H9 (cell line): ENCODE data around the gene METTL26. TPM values are rescaled to one million over a fixed set of nuclear protein-coding genes. Genes with fewer than 3 reads are reported as not detected.

Experiments
- DNase-seq: peaks from one replicate; pipeline ENCODE4 v3.0.0-alpha.2; 2017
- H2AFZ ChIP-seq: one replicate; pipeline ENCODE4 v1.6.1; 2013; ENCODE audit warnings: mild to moderate bottlenecking, low read length, control low read depth, moderate library complexity
- H2AK5ac ChIP-seq: 2 replicates; pipeline ENCODE4 v1.6.1; 2013; ENCODE audit warnings: low read length, control low read depth, mixed read lengths; ENCODE audit not compliant: insufficient read length
- H2BK120ac ChIP-seq: one replicate; pipeline ENCODE4 v1.6.1; 2013; ENCODE audit warnings: low read depth, mild to moderate bottlenecking, low read length, control low read depth, inconsistent platforms; ENCODE audit not compliant: poor library complexity, severe bottlenecking
- H2BK12ac ChIP-seq: 2 replicates; pipeline ENCODE4 v1.6.1; 2013; ENCODE audit warnings: low read length, control low read depth, mixed read lengths, low read depth; ENCODE audit not compliant: insufficient read length
- H2BK15ac ChIP-seq: 2 replicates; pipeline ENCODE4 v1.6.1; 2013; ENCODE audit warnings: low read depth, low read length, control low read depth
- H2BK20ac ChIP-seq: one replicate; pipeline ENCODE4 v1.6.1; 2013; ENCODE audit warnings: low read depth, mild to moderate bottlenecking, low read length, control low read depth, inconsistent platforms; ENCODE audit not compliant: poor library complexity, severe bottlenecking
- H2BK5ac ChIP-seq: 2 replicates; pipeline ENCODE4 v1.6.1; 2013; ENCODE audit warnings: low read length, control low read depth, mixed read lengths; ENCODE audit not compliant: insufficient read length
- H3K14ac ChIP-seq: 2 replicates; pipeline ENCODE4 v1.6.1; 2013; ENCODE audit warnings: low read length, control low read depth; ENCODE audit not compliant: insufficient read depth
- H3K18ac ChIP-seq: 2 replicates; pipeline ENCODE4 v1.6.1; 2013; ENCODE audit warnings: low read depth, mild to moderate bottlenecking, mixed read lengths, low read length, control low read depth; ENCODE audit not compliant: insufficient read length
- H3K23ac ChIP-seq: 2 replicates; pipeline ENCODE4 v1.6.1; 2013; ENCODE audit warnings: low read length, control low read depth, mixed read lengths, low read depth; ENCODE audit not compliant: insufficient read length
- H3K23me2 ChIP-seq: 2 replicates; pipeline ENCODE4 v1.6.1; 2013; ENCODE audit warnings: low read depth, mild to moderate bottlenecking, mixed read lengths, low read length, control low read depth; ENCODE audit not compliant: insufficient read length, poor library complexity, severe bottlenecking
- H3K27ac ChIP-seq: 2 replicates; pipeline ENCODE4 v1.5.1; 2013; ENCODE audit warnings: low read length, control low read depth, mixed read lengths, low read depth; ENCODE audit not compliant: insufficient read length
- H3K27me3 ChIP-seq: 2 replicates; pipeline ENCODE4 v1.6.1; 2013; ENCODE audit warnings: low read length, control low read depth, inconsistent platforms; ENCODE audit not compliant: insufficient read depth
- H3K4ac ChIP-seq: 2 replicates; pipeline ENCODE4 v1.6.1; 2013; ENCODE audit warnings: low read depth, mild to moderate bottlenecking, control low read depth, inconsistent platforms, low read length, moderate library complexity
- H3K4me1 ChIP-seq: 2 replicates; pipeline ENCODE4 v1.6.1; 2013; ENCODE audit warnings: low read length, control low read depth, inconsistent platforms; ENCODE audit not compliant: insufficient read depth
- H3K4me2 ChIP-seq: 2 replicates; pipeline ENCODE4 v1.6.1; 2013; ENCODE audit warnings: low read length, control low read depth, mixed read lengths; ENCODE audit not compliant: insufficient read length, insufficient read depth
- H3K56ac ChIP-seq: 2 replicates; pipeline ENCODE4 v1.6.1; 2013; ENCODE audit warnings: low read depth, mild to moderate bottlenecking, mixed read lengths, low read length, control low read depth; ENCODE audit not compliant: insufficient read length
- H3K79me1 ChIP-seq: 2 replicates; pipeline ENCODE4 v1.6.1; 2013; ENCODE audit warnings: low read depth, mild to moderate bottlenecking, moderate library complexity, low read length, control low read depth, inconsistent platforms; ENCODE audit not compliant: insufficient read depth, poor library complexity, severe bottlenecking
- H3K79me2 ChIP-seq: 2 replicates; pipeline ENCODE4 v1.6.1; 2013; ENCODE audit warnings: low read length, control low read depth, inconsistent platforms; ENCODE audit not compliant: insufficient read depth
- H3K9ac ChIP-seq: 2 replicates; pipeline ENCODE4 v1.6.1; 2013; ENCODE audit warnings: low read length, control low read depth, mixed read lengths; ENCODE audit not compliant: insufficient read length; ENCODE audit errors: extremely low read depth
- H3K9me3 ChIP-seq: one replicate; pipeline ENCODE4 v1.6.1; 2013; ENCODE audit warnings: low read depth, low read length, inconsistent platforms; ENCODE audit not compliant: control insufficient read depth
- H3T11ph ChIP-seq: one replicate; pipeline ENCODE4 v1.6.1; 2013; ENCODE audit warnings: mild to moderate bottlenecking, low read length, control low read depth, inconsistent platforms
- H4K20me1 ChIP-seq: one replicate; pipeline ENCODE4 v1.6.1; 2013; ENCODE audit not compliant: control insufficient read depth, insufficient read length, insufficient read depth
- H4K5ac ChIP-seq: 2 replicates; pipeline ENCODE4 v1.6.1; 2013; ENCODE audit warnings: low read depth, mild to moderate bottlenecking, mixed read lengths, low read length, control low read depth; ENCODE audit not compliant: insufficient read length
- H4K8ac ChIP-seq: replicated peaks from 2 replicates; pipeline ENCODE4 v1.6.1; 2013; ENCODE audit warnings: low read length, control low read depth, mixed read lengths, low read depth; ENCODE audit not compliant: insufficient read length
- H4K91ac ChIP-seq: 2 replicates; pipeline ENCODE4 v1.6.1; 2013; ENCODE audit warnings: low read depth, mild to moderate bottlenecking, moderate library complexity, mixed read lengths, low read length, control low read depth; ENCODE audit not compliant: insufficient read length
- H3K27ac Mint-ChIP-seq, 3 experiments: 2 replicates in 2 of 3; 3 replicates in 1 of 3; pipeline ENCODE4 v1.8.0; 2020 to 2021; ENCODE audit warnings: mixed read lengths in 3 of 3, mild to moderate bottlenecking in 1 of 3, moderate library complexity in 1 of 3
- H3K27me3 Mint-ChIP-seq: 2 replicates; pipeline ENCODE4 v1.8.0; 2021; ENCODE audit warnings: low read depth, mild to moderate bottlenecking, moderate library complexity, mixed read lengths
- H3K36me3 Mint-ChIP-seq, 3 experiments: 2 replicates in 2 of 3; 3 replicates in 1 of 3; pipeline ENCODE4 v1.8.0; 2020 to 2021; ENCODE audit warnings: low read depth in 3 of 3, mixed read lengths in 3 of 3; ENCODE audit not compliant: insufficient read depth in 1 of 3
- H3K4me1 Mint-ChIP-seq, 2 experiments: 2 replicates each; pipeline ENCODE4 v1.8.0; 2020; ENCODE audit warnings: mixed read lengths in 2 of 2
- H3K4me3 Mint-ChIP-seq, 2 experiments: 2 replicates in 1 of 2; 3 replicates in 1 of 2; pipeline ENCODE4 v1.8.0; 2020 to 2021; ENCODE audit warnings: mild to moderate bottlenecking in 2 of 2, mixed read lengths in 2 of 2, moderate library complexity in 1 of 2
- H3K9me3 Mint-ChIP-seq, 2 experiments: 2 replicates in 1 of 2; 3 replicates in 1 of 2; pipeline ENCODE4 v1.8.0; 2020; ENCODE audit warnings: mild to moderate bottlenecking in 2 of 2, mixed read lengths in 2 of 2, moderate library complexity in 1 of 2
- WGBS: extraction: QIAGEN DNeasy Blood & Tissue Kit; methylation state at CpG from one replicate; pipeline ENCODE4 v1.1.7; 2013; ENCODE audit warnings: missing lambda C conversion rate, low lambda C conversion rate, mixed read lengths; ENCODE audit not compliant: insufficient read length; ENCODE audit errors: extremely low coverage; 5-methylcytosine and 5-hydroxymethylcytosine counted together
- total RNA-seq: library from RNA; stranded (reverse); gene quantifications from 2 replicates; pipeline ENCODE4 v1.2.1, GENCODE V29; 2021
- TF ChIP-seq, protein P1 (sequence below): fragments of 200-600 bp; sonication (generic); conservative IDR thresholded peaks from 3 replicates; pipeline ENCODE4 v1.8.0; 2021; ENCODE audit warnings: antibody characterized with exemption, mild to moderate bottlenecking

Gene METTL26
- total RNA-seq, 1 experiment from 2014 or later: 108 TPM

DNA sequence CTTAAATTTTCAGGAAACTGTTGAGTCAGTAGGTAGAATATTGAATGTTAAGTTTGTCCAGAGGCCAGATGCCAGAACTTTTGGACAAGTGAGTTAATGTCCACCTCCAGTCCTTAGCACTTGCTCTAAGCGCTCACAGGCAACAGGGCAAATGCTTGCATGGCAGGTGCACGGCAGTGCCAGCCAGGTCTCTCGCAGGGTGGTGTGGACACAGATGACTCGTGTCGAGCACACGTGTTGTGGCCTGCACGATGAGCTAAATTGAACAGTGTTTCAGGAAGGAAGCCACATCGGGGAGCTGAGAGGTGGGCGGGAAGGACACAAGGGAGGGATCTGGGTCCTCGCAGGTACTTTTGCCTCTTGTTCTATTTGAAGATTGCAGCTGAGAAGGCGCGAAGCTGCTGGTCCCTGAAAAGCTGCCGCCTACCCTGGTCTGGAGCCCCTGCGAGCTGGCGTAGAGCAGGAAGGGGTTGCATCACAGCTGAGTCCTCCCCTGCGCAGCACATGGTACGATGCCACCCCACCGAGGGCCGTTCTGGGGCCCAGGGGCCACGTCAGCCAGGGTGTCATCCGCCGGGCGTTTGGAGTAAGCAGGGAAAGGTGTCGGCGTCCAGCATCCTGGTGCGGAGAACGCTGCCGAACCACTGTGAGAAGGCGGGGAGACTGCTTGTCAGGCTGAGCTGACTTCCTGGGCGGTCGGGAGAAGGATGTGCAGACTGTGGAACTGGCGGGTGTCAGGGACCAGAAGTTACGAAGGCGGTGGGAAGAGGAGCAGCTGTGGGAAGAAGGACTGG, 40.0 kb downstream of the METTL26 start:
- no peaks in the 10 kb centered on the region for H3K9me3 ChIP-seq
- H3K18ac ChIP-seq: no peak overlapping the region
- no peaks in the 10 kb centered on the region for H3K4me1 ChIP-seq
- Mint-ChIP-seq H3K9me3 (peaks cover 0 to under 1% of the 10 kb centered on the region in 2 experiments; a peak in 1 of 5 replicates), H3K27ac (peak overlapping the region in 2 of 3 experiments; percentile 11 to 21; a peak in 5 of 7 replicates), H3K36me3 (peaks cover 9 to 28% (median 28%) of the 10 kb centered on the region in 3 experiments; a peak in 6 of 7 replicates), H3K4me1 (peaks cover 3% of the 10 kb centered on the region in 2 experiments; a peak in 3 of 4 replicates), H3K4me3 (no peak overlapping the region), H3K27me3 (peaks cover 20% of the 10 kb centered on the region)
- peaks cover 3% of the 10 kb centered on the region for H3K79me1 ChIP-seq
- no peak overlapping the region for H3K27ac ChIP-seq
- H3K23ac ChIP-seq: no peak overlapping the region
- H4K5ac ChIP-seq: no peak overlapping the region
- TF ChIP-seq, protein P1, sequence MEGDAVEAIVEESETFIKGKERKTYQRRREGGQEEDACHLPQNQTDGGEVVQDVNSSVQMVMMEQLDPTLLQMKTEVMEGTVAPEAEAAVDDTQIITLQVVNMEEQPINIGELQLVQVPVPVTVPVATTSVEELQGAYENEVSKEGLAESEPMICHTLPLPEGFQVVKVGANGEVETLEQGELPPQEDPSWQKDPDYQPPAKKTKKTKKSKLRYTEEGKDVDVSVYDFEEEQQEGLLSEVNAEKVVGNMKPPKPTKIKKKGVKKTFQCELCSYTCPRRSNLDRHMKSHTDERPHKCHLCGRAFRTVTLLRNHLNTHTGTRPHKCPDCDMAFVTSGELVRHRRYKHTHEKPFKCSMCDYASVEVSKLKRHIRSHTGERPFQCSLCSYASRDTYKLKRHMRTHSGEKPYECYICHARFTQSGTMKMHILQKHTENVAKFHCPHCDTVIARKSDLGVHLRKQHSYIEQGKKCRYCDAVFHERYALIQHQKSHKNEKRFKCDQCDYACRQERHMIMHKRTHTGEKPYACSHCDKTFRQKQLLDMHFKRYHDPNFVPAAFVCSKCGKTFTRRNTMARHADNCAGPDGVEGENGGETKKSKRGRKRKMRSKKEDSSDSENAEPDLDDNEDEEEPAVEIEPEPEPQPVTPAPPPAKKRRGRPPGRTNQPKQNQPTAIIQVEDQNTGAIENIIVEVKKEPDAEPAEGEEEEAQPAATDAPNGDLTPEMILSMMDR: no peak
- no peak overlapping the region for H3K4me2 ChIP-seq
- H2AFZ ChIP-seq: no peak overlapping the region
- H2BK15ac ChIP-seq: no peak overlapping the region
- no peaks in the 10 kb centered on the region for H3K23me2 ChIP-seq
- no CpG with 5 or more reads among the region's 34 CpGs for WGBS
- no peak overlapping the region for H2AK5ac ChIP-seq
- H4K91ac ChIP-seq: no peak overlapping the region
- H3K4ac ChIP-seq: no peak overlapping the region
- no peak overlapping the region; the same call in 1 of the 2 replicates for H3K14ac ChIP-seq
- H2BK12ac ChIP-seq: no peak overlapping the region
- DNase-seq: no peak
- H3K9ac ChIP-seq: no peak overlapping the region
- H3T11ph ChIP-seq: no peak overlapping the region
- no peak overlapping the region for H2BK20ac ChIP-seq
- H2BK5ac ChIP-seq: no peak overlapping the region
- no peaks in the 10 kb centered on the region; the same call in 1 of the 2 replicates for H3K27me3 ChIP-seq
- no peak overlapping the region for H4K8ac ChIP-seq
- no peak overlapping the region for H2BK120ac ChIP-seq
- H3K79me2 ChIP-seq: no peaks in the 10 kb centered on the region; the same call in 1 of the 2 replicates
- H3K56ac ChIP-seq: no peak overlapping the region
- no peaks in the 10 kb centered on the region for H4K20me1 ChIP-seq
